GM12874 (cell line): Measurements from ENCODE around the gene ALK.

ENCODE experiments used
- CTCF ChIP-seq: IDR thresholded peaks from 2 replicates; pipeline ENCODE4 v1.5.1; 2011; ENCODE audit warnings: low read depth, mild to moderate bottlenecking, control low read depth, low read length, moderate library complexity; ENCODE audit not compliant: insufficient read depth

ALK gene

GRCh38 chr2:29405266-29405665, 516.1 kb downstream of the ALK start:
- no peak for TF ChIP-seq CTCF

GRCh38 chr2:29401994-29402393, 519.4 kb downstream of the ALK start:
- TF ChIP-seq CTCF, result no peak

GRCh38 chr2:29400930-29401653, 520.3 kb downstream of the ALK start:
- TF ChIP-seq CTCF, result no peak

- TF ChIP-seq CTCF, result no peak
These were observed 522.8 kb downstream of the ALK start for GRCh38 chr2:29398384-29399237.

- no peak for TF ChIP-seq CTCF
These were observed 523.7 kb downstream of the ALK start for GRCh38 chr2:29397713-29398112.

- TF ChIP-seq CTCF, result no peak
These were observed 524.3 kb downstream of the ALK start for GRCh38 chr2:29397039-29397438.

GRCh38 chr2:29394981-29395350, 526.4 kb downstream of the ALK start:
- TF ChIP-seq CTCF, result no peak
